Stimulated activated CD8-positive, alpha-beta memory T cell treated with anti-CD3 and anti-CD28 coated beads, Interleukin-12 subunit alpha, Interleukin-12 subunit beta, amount 100 ng/mL, for 1 hour (primary cell): Measurements from ENCODE around the gene GLP2R.

ENCODE experiments used
- DNase-seq: peaks from one replicate; pipeline ENCODE4 v3.0.0-alpha.2; 2020; ENCODE audit warnings: low read depth

Gene GLP2R

DNA sequence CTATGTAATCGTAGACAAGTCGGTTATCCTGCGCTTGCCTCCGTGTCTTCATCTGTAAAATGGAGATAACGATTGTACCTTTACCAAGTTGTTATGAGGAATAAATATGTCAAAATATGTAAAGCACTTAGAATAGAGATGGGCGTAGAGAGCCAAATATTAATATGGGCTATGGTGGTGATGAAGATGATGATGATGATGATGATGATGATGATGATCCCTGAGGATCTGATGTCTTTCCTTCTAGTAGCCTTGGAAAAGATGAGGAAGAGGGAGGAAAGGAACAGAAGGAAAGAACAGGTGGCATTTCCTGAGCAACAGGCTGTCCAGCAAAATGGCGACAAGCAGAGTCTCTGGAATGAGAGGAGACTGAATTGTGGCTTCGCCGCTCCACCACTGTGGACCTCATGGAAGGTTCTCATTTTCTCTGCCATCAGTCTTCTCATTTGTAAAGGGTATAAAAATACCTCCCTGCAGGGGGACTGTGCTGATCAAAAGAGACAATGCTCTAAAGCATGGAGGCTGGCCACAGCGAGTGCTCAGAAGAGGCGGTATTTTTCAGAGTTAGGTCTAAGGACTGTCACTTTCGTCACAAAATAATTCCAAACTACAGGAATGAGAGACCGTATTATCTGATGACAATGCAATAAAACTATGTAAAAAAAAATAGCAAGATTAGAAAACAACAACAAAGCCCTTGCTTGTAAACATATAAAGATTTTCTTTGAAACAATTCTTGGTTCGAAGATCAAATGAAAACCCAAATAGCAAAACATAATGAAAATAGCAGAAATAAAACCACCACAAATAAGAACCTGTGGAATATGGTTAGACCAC lies 96.5 kb downstream of the GLP2R start:
- no peak for DNase-seq

DNA sequence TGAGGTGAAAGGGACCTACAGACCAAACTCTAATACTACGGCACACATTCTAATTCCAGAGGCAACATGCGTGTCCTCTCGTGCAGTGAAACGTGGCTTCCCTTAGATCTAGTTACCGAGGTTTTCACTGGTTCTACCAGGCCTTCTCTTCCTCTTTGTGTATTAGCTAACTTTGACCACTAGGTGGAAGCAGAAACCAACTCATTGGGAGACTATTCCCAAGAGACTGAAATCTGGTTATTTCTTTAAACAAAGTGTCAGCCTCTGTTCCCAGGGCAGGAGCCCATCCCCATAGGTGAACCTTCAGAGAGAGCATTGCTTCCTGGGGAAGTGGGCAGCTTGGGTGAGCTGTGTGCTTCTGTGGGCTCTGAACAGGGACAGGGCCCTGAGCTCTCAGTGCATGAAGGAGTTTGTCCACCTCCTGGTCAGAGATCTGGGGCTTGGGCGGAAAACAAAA lies 99.0 kb downstream of the GLP2R start:
- no peak for DNase-seq

DNA sequence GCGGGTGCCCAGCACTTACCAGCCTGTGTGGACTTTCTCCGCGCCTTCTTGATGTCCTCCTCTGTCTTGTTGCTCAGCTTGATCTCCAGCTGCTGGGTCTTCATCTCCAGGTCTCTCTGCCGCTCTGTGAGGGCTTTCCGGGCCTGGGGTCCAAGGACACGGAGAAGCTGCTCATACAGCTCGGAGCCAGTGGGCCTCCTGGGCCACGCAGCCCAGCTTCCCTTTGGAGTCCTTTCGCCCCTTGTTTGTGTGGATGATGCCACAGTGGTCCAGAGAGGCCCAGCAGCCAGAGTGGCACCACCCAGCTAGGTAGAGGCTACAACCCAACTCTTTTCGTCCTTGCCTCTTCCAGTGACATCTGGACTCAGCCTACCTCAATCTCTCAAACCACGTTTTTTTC lies 99.7 kb downstream of the GLP2R start:
- DNase-seq, result no peak

DNA sequence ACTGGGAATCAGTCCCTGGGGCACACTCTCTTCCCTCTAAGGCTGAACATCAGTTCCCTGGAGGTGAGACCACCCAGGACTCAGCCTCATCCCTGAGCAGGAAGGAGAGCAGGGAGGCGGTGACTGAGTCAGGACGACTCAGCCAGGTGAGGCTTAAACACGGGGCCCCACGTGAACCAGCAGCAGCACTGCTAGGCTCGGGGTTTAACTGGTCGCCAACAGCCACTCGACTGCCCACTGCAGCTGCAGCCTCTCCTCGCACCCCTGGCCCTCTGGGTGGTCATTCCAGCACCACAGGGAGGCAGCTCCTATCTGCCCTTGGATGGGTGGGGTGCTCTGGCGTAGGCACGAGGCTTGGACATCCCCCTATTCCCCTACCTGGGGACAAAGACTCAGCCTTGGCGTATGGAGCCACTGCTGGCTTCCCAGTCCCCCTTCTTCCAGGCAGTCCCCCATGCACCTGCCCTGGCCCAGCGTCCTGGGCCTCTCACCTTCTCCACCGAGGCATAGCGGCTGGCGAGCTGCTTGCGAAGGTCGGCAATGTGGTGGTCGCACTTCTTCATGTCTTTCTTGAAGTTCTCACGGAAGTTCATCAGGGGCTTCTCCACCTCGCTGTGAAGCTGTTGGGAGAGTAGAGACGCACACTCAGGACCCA lies 100.6 kb downstream of the GLP2R start:
- no peak for DNase-seq

DNA sequence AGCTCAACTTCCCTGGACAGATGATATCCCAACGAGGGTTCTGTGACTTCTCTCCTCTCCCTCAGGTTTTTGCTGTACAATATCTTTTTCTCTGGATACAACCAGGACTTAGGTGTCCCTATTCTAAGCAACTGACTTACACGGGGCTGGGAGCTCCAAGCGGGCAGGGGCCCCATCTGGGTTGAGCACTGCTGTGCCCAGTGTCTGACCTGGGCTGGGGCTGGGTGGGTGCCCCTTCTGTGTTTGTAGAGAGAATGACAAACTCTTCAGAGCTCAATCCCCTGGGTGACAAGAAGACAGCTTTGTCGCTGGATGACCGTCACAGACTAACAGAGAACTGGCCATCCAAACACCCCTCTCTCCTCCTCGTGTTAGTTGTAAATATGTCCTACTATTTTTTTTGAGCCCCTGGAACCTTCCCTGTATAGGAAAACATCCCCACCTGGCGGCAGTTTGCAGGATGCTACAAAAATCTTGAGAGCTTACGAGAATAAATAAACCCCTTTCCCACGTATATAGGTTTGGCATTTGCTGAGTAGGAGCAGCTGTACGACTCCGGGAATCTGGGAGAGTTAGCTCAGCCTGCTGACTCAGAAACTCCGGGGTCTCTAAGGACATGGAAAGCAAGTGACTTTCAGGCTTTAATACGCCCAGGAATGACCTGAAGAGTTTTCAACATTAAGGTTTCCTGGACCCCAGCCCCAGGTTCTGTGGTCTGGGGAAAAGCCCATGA lies 103.0 kb downstream of the GLP2R start:
- DNase-seq, result no peak

DNA sequence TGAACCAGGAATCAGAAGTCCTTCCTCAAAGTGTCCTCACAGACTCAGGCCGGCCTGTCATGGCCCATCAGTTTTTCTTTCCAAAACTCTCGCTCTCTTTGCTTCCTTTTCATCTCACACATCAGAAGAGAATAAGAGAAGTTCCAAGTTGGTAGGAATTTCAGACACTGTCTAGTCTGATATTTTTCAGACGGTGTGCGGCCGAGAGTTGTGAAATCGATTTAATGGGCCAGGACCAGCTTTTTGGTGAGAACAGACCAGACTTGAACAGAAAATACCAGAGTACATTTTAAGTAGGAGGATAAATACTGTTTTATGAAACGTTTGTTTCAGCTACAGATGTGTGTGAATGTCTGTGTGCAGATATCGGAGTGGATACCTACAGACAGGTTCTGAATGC lies 104.1 kb downstream of the GLP2R start:
- DNase-seq, result no peak

DNA sequence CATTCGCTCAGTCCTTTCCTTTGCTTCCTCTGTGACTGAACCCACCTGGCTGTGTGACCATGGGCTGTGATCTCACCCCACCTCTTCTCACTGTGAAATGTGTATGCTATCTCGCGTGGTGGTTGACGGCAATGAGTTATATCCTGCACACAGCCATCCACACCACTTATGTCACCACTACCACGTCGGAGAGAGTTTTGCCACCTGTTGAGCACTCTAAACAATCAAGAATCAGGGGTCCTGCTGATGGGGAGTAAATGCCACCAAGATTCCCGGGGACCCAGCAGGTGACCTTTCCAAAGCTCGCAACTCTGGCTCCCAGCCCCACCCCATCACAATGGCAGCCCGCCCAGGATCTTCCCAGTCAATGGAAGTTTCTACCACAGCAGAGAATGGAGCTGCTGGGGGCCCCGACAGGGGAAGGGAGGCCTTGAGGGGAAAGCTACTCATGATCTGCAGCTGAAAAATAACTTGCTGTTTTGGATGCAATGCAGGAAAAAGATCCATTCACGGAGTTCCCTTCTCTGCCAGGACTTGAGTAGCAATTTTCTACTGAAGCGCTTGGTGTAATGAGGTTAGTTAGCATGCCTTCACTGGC lies 105.5 kb downstream of the GLP2R start:
- no peak for DNase-seq

DNA sequence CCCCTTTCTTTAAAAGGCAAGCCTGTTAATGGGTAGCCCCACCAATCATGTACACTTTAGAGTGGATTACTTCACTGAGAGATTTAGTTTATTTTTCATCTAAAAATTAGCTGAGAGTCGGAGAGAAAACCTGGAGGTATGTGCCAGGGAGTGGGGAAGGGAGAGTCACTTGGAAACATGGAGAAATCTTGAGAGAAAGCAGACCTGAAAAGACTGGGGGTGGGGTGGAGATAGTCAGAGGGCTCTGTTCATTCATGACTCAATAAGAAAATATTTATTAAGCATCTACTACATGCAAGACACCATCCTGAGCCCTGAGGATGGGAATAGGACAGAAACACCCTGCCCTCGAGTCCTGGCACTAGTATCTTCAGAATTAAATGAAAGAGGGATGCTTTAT lies 106.8 kb downstream of the GLP2R start:
- DNase-seq, result no peak

DNA sequence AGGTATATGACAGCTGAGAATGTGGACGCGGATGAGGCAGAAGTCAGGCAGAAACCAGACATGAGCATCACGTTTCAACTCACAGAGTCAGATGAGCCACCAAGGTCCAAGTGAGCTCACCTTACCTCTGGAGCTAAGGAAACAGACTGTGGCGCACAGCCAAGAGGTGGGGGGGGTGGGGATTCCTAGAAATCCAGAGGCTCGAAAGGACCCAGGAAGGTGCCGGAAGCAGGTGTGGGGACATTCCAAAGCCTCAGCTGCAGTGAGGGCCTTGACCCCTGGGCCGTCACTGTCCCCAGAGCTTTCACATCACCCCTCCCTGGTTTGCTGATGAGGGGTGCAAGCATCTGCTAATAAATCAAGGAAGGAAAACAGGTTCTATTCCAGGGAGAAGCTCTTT lies 108.6 kb downstream of the GLP2R start:
- DNase-seq, result no peak

DNA sequence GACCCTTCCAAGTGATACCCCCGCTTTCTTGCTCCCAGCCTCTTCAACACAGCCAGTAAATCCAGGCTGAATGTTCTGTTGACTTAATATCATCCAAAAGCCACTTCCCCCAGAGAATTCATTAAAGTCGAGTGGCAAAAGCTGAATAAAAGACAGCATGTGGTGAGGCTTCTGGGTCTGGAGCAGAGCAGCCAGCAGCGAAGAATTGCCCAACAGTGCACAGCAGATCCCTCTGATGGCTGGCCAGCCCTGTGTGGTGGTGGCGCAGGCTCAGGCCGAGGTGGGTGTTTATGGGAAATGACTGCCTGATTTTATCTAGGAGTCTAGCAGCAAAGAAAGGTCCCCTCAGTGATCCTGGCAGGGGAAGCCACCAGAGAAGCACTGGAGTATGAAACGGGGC lies 109.7 kb downstream of the GLP2R start:
- no peak for DNase-seq

DNA sequence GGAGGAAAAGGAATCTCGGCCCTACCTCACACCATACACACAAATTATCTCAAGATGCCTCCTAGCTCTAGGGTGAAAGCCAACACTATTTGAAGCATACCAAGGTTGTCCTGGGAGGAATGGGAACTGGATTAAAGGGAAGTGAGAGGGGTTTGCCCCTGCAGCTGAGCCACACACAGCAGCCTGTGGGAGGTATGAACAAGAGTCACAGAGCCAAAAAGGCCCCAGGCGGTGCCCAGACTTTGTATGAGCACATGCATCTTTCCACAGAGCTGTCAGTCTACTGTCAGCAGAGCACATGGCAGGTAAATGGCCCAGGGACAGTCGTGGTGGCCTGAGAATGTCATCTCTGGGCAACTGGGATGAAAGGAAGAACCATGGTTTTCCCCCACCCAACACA lies 110.4 kb downstream of the GLP2R start:
- no peak for DNase-seq

DNA sequence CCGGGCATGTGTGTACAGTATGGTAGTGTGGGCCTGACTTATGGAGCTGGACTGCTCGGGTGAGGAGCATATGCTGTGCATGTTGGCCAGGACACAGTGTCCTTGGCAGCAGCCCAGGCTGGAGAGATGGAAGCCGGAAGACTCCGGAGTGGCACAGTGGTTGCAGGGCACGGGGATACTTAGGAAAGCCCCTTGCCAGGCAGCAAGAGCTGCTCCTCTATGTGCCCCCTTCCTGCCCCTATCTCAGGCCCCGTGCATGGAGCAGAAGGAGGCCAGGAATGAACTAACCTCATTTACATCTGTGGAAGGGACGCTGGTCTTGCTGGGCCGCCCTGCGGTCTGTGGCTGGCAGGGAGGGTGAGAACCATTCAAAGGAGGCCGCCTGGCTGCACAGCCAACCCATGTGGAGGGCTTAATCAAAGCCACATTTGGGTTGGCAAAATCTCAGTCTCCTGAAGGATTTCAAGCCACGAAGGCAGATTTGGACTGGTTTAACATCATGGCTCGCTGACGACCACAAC lies 111.6 kb downstream of the GLP2R start:
- no peak for DNase-seq

DNA sequence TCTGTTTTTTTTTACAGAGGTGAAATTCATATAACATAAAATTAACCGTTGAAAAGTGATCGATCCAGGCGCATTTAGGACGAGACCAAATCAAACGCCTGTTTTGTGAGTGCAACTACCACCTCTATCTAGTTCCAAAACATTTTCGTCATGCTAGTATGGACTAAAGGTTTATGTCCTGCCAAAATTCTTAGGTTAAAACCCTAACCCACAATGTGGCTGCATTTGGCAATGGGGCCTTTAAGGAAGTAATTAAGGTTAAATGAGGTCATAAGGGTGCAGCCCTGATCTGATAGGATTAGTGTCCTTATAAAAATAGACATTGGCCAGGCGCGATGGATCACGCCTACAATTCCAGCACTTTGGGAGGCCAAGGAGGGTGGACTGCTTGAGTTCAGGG lies 112.2 kb downstream of the GLP2R start:
- DNase-seq, result no peak

DNA sequence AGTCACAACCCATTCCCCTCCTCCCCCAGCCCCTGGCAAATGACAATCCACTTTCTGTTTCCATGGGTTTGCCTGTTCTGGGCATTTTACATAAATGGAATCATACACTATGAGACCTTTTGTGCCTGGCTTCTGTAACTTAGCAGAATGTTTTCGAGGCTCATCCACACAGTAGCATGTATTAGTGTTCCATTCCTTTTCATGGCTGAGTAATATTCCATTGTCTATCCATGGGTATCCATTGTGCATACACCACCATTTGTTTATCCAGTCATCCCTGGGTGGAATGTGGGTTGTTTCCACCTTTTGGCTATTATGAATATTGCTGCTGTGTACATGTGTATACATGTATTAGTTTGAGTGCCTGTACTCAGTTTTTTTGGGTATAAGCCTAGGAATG lies 113.0 kb downstream of the GLP2R start:
- DNase-seq, result no peak

DNA sequence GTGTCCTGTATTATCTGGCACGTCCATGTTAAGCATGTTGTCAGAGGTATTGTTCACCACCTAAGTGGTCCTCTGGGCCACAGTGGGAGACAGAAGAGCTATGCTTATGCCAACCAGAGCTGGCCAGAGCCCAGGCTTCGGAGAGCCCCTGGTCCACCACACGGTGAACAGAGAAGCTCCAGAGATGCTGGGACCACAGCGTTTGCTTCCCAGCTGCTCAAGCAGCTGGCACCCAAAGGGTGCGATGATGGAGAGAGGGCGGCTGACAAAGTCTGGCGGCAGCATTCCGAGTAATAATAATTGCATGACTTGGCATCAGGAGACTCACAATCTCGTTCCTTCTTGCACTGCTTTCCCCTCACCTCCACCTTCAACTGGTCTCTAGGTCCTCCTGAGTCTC lies 115.1 kb downstream of the GLP2R start:
- DNase-seq, result no peak

DNA sequence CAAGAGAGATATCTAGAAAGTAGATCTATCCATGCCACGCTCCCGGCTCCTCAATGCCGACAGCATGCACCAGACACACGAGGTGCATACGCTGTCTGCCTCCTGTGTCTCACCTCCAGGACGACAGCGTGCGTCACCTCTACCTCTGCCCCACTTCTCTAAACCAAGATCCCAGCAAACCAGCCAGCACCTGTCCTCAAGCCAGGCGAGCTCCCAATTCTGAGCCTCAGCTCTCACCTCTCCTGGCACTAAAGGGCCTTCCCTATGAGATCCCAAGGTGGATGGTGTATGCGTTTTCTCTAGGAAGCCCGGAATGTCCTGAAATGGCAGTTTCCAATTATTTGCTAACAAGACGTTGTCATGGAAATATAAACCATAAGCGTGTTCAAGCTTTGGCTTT lies 115.6 kb downstream of the GLP2R start:
- no peak for DNase-seq
